ENCODE measurements around the gene CNTNAP2. TPM values are rescaled to one million over a fixed set of nuclear protein-coding genes. Genes with fewer than 3 reads are reported as not detected.
"Not testable (repeated sequence)": the region's sequence is repeated elsewhere in the genome, so short reads cannot be mapped to it uniquely, and the experiment has no call there.

The CNTNAP2 gene
- polyA plus RNA-seq, 5 donors, result 30.4 to 44.2 (median 39.8) TPM

GRCh38 chr7:148260599-148260998 is 2144.0 kb downstream of the CNTNAP2 start:
- peak; percentile 70 to 83 for DNase-seq

DNA sequence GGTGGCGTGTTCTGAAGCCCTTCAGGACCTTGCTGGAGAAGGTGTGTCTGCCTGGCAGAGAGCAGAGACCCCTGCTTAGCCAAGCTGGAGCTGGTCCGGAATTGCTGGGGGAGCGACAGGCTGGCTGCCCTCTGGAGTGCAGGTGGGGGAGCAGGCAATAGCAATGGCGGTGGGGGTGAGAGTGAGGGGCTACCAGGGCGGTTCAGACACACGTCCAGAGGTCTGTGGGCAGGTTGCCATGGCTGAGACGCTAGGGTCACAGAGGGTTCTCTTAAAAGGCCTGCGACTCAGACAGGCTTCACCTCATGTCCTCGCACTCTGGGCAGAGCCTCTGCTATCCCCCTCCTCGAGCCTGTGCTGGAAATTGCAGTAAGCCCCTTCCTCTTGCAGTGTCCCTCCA is 2144.9 kb downstream of the CNTNAP2 start:
- DNase-seq, result no peak

DNA sequence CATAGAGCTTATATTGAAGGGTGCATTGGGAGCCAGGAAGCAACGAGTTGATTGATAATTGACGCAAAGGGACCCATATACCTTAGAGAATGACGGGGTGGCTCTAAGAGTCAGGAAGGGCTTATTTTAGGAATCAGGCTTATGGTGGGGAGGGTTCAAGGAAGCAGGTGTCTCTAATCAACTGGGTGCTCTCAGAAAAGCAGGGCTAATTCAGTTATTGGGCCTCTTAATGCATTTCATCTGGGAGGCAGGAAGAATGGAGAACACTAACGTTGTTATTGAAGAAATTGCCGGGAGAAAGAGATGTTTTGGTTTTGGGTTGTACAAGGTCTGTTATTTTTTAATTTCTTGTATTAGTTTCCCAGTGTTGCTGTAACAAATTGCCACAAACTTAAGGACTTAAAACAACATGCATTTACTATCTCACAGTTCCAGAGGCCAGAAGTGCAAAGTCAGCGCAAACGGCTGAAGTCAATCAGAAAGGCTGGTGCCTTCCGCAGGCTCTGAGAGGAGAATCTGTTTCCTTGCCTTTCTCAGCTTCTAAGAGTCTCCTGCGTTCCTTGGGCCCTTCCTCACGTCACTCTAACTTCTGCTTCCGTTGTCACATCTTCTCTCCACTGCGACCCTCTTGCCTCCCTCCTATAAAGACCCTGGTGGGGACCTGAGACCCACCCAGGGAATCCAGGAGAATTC is 2145.5 kb downstream of the CNTNAP2 start:
- peak in 1 of 2 donors; percentile 9 for DNase-seq

- peak; percentile 55 to 73 for DNase-seq
Measured at GRCh38 chr7:148262721-148263229, 2146.2 kb downstream of the CNTNAP2 start.

DNA sequence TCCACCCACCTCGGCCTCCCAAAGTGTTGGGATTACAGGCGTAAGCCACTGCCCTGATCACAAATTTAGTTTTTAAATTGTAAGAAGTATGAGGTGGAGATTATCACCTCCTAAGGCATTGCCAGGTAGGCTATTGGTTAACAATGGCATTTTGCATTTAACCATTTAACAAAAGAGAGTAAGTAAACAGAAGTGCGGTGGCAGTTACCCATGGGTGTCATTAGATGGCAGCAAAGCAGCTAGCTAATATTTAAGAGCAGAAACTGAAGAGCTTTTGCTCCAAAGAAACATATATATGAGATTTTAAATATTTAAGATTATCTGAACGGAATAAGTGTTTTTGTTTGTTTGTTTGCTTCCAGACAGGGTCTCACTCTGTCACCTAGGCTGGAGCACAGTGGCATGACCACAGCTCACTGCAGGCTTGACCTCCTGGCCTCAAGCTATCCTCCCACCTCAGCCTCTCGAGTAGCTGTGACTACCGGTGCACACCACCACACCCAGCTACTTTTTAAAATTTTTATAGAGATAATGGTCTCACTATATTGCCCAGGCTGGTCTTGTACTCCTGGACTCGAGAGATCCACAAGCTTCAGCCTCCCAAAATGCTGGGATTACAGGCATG is 2148.4 kb downstream of the CNTNAP2 start:
- DNase-seq, result peak in 1 of 2 donors; percentile 24

DNA sequence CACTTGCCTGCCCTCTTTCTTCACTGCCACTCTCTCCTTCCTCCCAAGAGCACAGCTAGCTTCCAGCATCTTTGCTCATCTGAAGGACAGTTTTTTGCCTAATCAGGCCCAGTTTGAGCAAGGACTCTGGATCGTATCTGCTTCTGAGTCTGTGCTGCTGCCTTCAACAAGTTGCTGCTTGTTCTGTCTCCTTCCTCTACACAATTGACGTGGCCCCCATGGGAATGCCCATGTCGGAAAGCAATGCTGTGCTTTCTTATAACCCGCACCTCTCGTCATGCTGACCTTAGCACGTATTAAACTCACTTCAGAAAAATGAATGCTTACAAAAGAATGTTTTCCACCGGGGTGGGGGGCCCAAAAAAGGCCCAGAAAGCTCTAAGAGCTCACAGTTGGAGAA is 2149.3 kb downstream of the CNTNAP2 start:
- DNase-seq, result no peak

- no peak for DNase-seq
Measured at GRCh38 chr7:148266795-148267194, 2150.2 kb downstream of the CNTNAP2 start.

GRCh38 chr7:148270576-148270975 is 2154.0 kb downstream of the CNTNAP2 start:
- no peak for DNase-seq

- no peak for DNase-seq
Measured at GRCh38 chr7:148274118-148274517, 2157.5 kb downstream of the CNTNAP2 start.

DNA sequence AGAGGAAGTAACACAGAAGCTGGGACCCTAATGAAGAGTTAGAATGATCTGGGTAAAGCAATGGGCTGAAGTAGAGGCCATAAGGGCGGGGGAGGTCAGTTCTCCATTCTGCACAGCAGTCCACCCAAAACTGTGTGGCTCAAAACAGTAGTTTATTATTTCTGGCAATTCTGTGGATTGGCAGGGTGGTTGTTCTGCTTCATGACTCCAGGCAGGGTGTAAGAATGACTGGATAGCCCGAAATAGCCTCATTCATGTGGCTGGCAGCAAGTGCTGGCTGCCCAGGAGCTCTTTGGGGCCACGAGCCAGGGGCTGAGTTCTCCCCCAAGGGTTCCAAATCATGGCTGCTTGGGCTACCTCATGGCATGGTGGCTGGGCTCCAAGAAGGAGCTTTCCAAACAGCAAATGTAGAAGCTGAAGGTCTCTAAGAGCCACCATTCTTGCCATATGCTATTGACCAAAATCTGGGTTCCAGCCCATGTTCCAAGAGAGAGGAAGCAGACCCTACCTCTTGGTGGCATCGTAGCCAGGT is 2158.8 kb downstream of the CNTNAP2 start:
- DNase-seq, result no peak

GRCh38 chr7:148276314-148277041 is 2159.9 kb downstream of the CNTNAP2 start:
- DNase-seq, result no peak

- DNase-seq, result no peak
Measured at GRCh38 chr7:148277042-148277660, 2160.6 kb downstream of the CNTNAP2 start.

DNA sequence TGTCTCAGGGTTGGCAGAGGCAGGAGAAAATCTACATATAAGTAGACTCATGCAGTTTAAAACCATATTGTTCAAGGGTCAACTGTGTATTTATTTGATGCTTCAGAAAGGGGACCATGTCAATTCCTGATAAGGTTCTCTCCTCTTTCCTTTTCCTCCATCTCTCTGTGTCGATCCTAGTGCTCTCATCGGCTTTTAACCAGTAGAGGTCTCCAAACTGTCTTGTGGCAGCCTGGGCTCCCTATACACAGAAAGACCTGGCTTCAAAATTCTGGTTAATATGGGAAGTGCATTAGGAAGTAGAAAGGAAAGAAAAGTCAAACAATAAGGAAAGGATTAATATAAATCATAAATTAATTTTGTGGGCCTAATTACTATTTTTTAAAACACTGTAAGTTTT is 2169.5 kb downstream of the CNTNAP2 start:
- no peak for DNase-seq

- no peak for DNase-seq
Measured at GRCh38 chr7:148287538-148287937, 2170.9 kb downstream of the CNTNAP2 start.

DNA sequence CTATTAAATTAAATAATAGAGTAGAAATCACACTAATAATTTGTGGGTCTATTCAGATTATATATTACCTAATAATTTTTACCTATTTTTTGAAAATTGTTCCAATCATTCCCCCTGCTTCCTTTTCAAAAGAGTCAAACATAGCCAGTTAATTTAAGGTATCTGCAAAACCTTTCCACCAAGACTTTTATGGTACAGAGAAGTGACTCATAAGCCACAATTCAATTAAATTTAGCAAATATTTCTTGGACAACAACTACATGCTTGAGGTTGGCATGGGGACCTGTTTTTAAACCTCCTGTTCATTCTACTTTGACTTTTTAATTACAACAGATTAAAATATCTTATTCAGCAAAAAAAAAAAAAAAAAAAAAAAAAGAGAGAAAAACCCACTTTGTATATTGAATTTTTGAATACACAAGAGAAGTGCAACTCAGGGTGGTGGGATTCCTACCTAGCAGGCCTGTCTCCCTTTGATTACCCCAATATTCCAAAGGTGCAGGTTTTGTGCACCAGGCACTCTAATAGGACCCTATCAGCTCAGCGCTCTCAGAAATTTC is 2172.1 kb downstream of the CNTNAP2 start:
- DNase-seq, result no peak

- DNase-seq, result no peak
Measured at GRCh38 chr7:148289630-148290029, 2173.0 kb downstream of the CNTNAP2 start.

- no peak for DNase-seq
Measured at GRCh38 chr7:148290538-148290937, 2173.9 kb downstream of the CNTNAP2 start.

GRCh38 chr7:148291799-148292198 is 2175.2 kb downstream of the CNTNAP2 start:
- DNase-seq, result no peak

DNA sequence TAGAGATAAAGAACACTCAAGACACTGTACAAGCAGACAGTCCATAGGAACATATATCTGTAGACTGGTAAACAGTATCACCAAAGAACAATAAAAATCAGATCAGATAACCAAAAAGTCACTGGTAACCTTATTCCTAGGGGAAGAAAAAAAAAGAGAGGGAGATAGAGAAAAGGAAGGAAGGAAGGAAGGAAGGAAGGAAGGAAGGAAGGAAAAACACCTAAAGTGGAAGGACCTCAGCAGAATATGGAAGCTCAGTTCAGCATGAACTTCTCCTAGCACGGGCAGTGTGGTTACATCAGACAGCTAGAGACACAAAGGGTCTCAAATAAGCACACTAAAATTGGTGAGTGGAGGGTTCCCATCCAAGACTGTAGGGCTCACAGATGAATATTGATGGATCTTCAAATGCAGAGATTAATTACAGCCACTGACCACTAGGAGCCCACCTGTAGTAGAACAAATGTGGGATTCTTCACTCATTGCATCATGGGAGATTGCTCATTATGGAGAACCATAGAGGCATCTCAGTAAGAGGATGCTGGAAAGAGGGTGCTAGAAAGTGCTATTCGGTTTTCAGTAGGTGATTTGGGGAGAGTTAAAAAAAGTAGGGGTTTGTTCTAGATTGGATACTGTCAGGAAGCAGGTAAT is 2180.5 kb downstream of the CNTNAP2 start:
- no peak for DNase-seq

GRCh38 chr7:148298768-148299167 is 2182.2 kb downstream of the CNTNAP2 start:
- DNase-seq, result not testable (repeated sequence)

All from right lung (tissue), 5 donors.